Fibroblast of lung (primary cell): ENCODE measurements around the gene ZNF692. TPM values are rescaled to one million over a fixed set of nuclear protein-coding genes. Genes with fewer than 3 reads are reported as not detected.

Experiments used
- DNase-seq, 2 donors: peaks; one replicate each; pipeline versions ENCODE4 v3.0.0 to v3.0.0-alpha.2; 2010; ENCODE audit warnings: low read depth in 2 of 2
- H2AFZ ChIP-seq: 2 replicates; pipeline ENCODE4 v1.5.1; 2012; ENCODE audit warnings: low read length, control low read depth, inconsistent platforms
- H3K27ac ChIP-seq: 2 replicates; pipeline ENCODE4 v1.5.1; 2011; ENCODE audit warnings: low read length, control low read depth; ENCODE audit not compliant: insufficient read depth
- H3K27me3 ChIP-seq: 2 replicates; pipeline ENCODE4 v1.5.1; 2011; ENCODE audit warnings: mild to moderate bottlenecking, low read length; ENCODE audit not compliant: control insufficient read depth, insufficient read depth
- H3K36me3 ChIP-seq: 2 replicates; pipeline ENCODE4 v1.5.1; 2011; ENCODE audit warnings: low read length; ENCODE audit not compliant: control insufficient read depth, insufficient read depth
- H3K4me1 ChIP-seq: 2 replicates; pipeline ENCODE4 v1.5.1; 2011; ENCODE audit warnings: low read length; ENCODE audit not compliant: control insufficient read depth, insufficient read depth; ENCODE audit errors: extremely low read depth
- H3K4me2 ChIP-seq: 2 replicates; pipeline ENCODE4 v1.5.1; 2011; ENCODE audit warnings: low read length, control low read depth; ENCODE audit not compliant: insufficient read depth; ENCODE audit errors: extremely low read depth
- H3K4me3 ChIP-seq, 4 experiments: fragments of 200-600 bp in 1 of 4; sonication (generic) in 1 of 4; replicated peaks in 1 of 4; 2 replicates each; pipeline ENCODE4 v1.5.1; 2011 to 2016; ENCODE audit warnings: low read length in 4 of 4, low read depth in 3 of 4, mild to moderate bottlenecking in 3 of 4, control low read depth in 2 of 4, inconsistent platforms in 1 of 4, mixed read lengths in 1 of 4; ENCODE audit not compliant: insufficient read depth in 1 of 4; ENCODE audit errors: control extremely low read depth in 1 of 4
- H3K79me2 ChIP-seq: 2 replicates; pipeline ENCODE4 v1.5.1; 2012; ENCODE audit warnings: mild to moderate bottlenecking, low read length, inconsistent platforms; ENCODE audit not compliant: control insufficient read depth, insufficient read depth
- H3K9ac ChIP-seq: 2 replicates; pipeline ENCODE4 v1.5.1; 2011; ENCODE audit warnings: mild to moderate bottlenecking, low read length, control low read depth; ENCODE audit not compliant: insufficient read depth
- H3K9me3 ChIP-seq: 2 replicates; pipeline ENCODE4 v1.5.1; 2012; ENCODE audit warnings: low read depth, low read length; ENCODE audit not compliant: control insufficient read depth, insufficient read depth
- H4K20me1 ChIP-seq: 2 replicates; pipeline ENCODE4 v1.5.1; 2011; ENCODE audit warnings: low read length; ENCODE audit not compliant: control insufficient read depth, insufficient read depth; ENCODE audit errors: extremely low read depth
- CTCF ChIP-seq, 2 donors: IDR thresholded peaks in 1 of 2; conservative IDR thresholded peaks in 1 of 2; 1 replicate in 1 of 2; 2 replicates in 1 of 2; pipeline ENCODE4 v1.5.1; 2011 to 2012; ENCODE audit warnings: low read length in 2 of 2, control low read depth in 1 of 2, inconsistent platforms in 1 of 2, low read depth in 1 of 2, mild to moderate bottlenecking in 1 of 2
- EZH2 ChIP-seq: IDR thresholded peaks from 2 replicates; pipeline ENCODE4 v1.5.1; 2012; ENCODE audit warnings: low read length, control low read depth, mild to moderate bottlenecking; ENCODE audit errors: missing control alignments
- polyA plus RNA-seq, 2 donors: library from polyadenylated mRNA; depleted of rRNA in 1 of 2; stranded (reverse) in 1 of 2; unstranded in 1 of 2; fragments of >200 nt; gene quantifications; 2 replicates each; pipeline ENCODE4 v1.2.1, GENCODE V29; 2011 to 2012; ENCODE audit warnings: missing spikeins in 1 of 2
- total RNA-seq: library from RNA; depleted of rRNA; stranded (reverse); fragments of >200 nt; gene quantifications from 2 replicates; pipeline ENCODE4 v1.2.1, GENCODE V29; 2014

The ZNF692 gene
- total and polyA plus RNA-seq, 2 donors (not counting 1 experiment from before 2014, with no cell fraction given): 7.6 to 16.2 TPM

GRCh38 chr1:248856176-248856575 lies 2.7 kb downstream of the ZNF692 start:
- no peak overlapping the region for H3K4me2 ChIP-seq
- peaks cover 9% of the 10 kb centered on the region for H3K4me1 ChIP-seq
- no peak overlapping the region for H2AFZ ChIP-seq
- no peak overlapping the region for H3K27ac ChIP-seq
- TF ChIP-seq EZH2 (no peak), CTCF (conservative IDR thresholded peaks at IDR 0.05 in 1 of 2, IDR thresholded peaks at IDR 0.05 in 1 of 2; ENCODE audit: low read depth in 1 of 2, low read length in 2 of 2) (no peak)
- peaks cover 12% of the 10 kb centered on the region for H3K79me2 ChIP-seq
- H3K27me3 ChIP-seq: no peaks in the 10 kb centered on the region
- H3K36me3 ChIP-seq: peaks cover 12% of the 10 kb centered on the region
- no peaks in the 10 kb centered on the region for H4K20me1 ChIP-seq
- H3K9me3 ChIP-seq: no peaks in the 10 kb centered on the region
- H3K9ac ChIP-seq: no peak overlapping the region
- DNase-seq: no peak
- no peak overlapping the region for H3K4me3 ChIP-seq

- H3K4me1 ChIP-seq: peaks cover 9% of the 10 kb centered on the region
- no peak overlapping the region for H3K27ac ChIP-seq
- no peak overlapping the region for H2AFZ ChIP-seq
- no peak overlapping the region for H3K9ac ChIP-seq
- peaks cover 12% of the 10 kb centered on the region for H3K79me2 ChIP-seq
- no peak overlapping the region for H3K4me3 ChIP-seq
- DNase-seq: no peak
- no peaks in the 10 kb centered on the region for H3K27me3 ChIP-seq
- H3K4me2 ChIP-seq: no peak overlapping the region
- H3K9me3 ChIP-seq: no peaks in the 10 kb centered on the region
- TF ChIP-seq EZH2 (no peak), CTCF (conservative IDR thresholded peaks at IDR 0.05 in 1 of 2, IDR thresholded peaks at IDR 0.05 in 1 of 2; ENCODE audit: low read depth in 1 of 2, low read length in 2 of 2) (no peak)
- H3K36me3 ChIP-seq: peaks cover 12% of the 10 kb centered on the region
- H4K20me1 ChIP-seq: no peaks in the 10 kb centered on the region
Measured at GRCh38 chr1:248855580-248855979, 3.3 kb downstream of the ZNF692 start.

- Histone ChIP-seq H3K36me3 (peaks cover 15% of the 10 kb centered on the region), H3K27ac (no peak overlapping the region), H3K4me1 (peaks cover 9% of the 10 kb centered on the region), H3K79me2 (peaks cover 12% of the 10 kb centered on the region), H3K4me3 (no peak overlapping the region), H2AFZ (no peak overlapping the region), H3K27me3 (no peaks in the 10 kb centered on the region), H3K9me3 (no peaks in the 10 kb centered on the region), H4K20me1 (no peaks in the 10 kb centered on the region), H3K4me2 (no peak overlapping the region), H3K9ac (no peak overlapping the region)
- DNase-seq: no peak
- TF ChIP-seq CTCF (conservative IDR thresholded peaks at IDR 0.05 in 1 of 2, IDR thresholded peaks at IDR 0.05 in 1 of 2; ENCODE audit: low read depth in 1 of 2, low read length in 2 of 2) (no peak), EZH2 (no peak)
Measured at GRCh38 chr1:248853663-248854375, 5.1 kb downstream of the ZNF692 start.
